HEK293 (cell line): ENCODE measurements around the gene USP24.

ENCODE experiments used
- CTCF ChIA-PET: fragments of 350-600 bp; formaldehyde crosslinking; extraction: SDS; loops from one replicate; lab custom pipeline; 2021; ENCODE audit warnings: antibody characterized with exemption; lab: Yijun Ruan, JAX
- POLR2A ChIA-PET: fragments of 300-600 bp; formaldehyde crosslinking; extraction: SDS; loops from one replicate; lab custom pipeline; 2020; ENCODE audit warnings: antibody characterized with exemption, inconsistent platforms; lab: Yijun Ruan, JAX
- H3K27ac ChIP-seq: fragments of 200-500 bp; sonication (Bioruptor generic); 2 replicates; pipeline ENCODE4 v1.5.1; 2014; ENCODE audit warnings: low read depth, low read length, control low read depth, inconsistent platforms; ENCODE audit errors: extremely low read depth
- H3K36me3 ChIP-seq, 2 experiments: fragments of 200-500 bp in 1 of 2; sonication (Bioruptor generic) in 1 of 2; 1 replicate in 1 of 2; 2 replicates in 1 of 2; pipeline ENCODE4 v1.5.1; 2014 to 2017; ENCODE audit warnings: inconsistent platforms in 2 of 2, low read length in 2 of 2; ENCODE audit not compliant: control insufficient read depth in 2 of 2, insufficient read depth in 1 of 2
- H3K4me1 ChIP-seq: fragments of 200-500 bp; sonication (Bioruptor generic); 2 replicates; pipeline ENCODE4 v1.5.1; 2014; ENCODE audit warnings: mild to moderate bottlenecking, low read length, inconsistent platforms; ENCODE audit not compliant: control insufficient read depth, insufficient read depth
- H3K4me3 ChIP-seq: 2 replicates; pipeline ENCODE4 v1.5.1; 2011; ENCODE audit warnings: low read depth, mild to moderate bottlenecking, control low read depth, low read length, moderate library complexity
- H3K9me3 ChIP-seq: fragments of 200-500 bp; sonication (Bioruptor generic); 2 replicates; pipeline ENCODE4 v1.5.1; 2014; ENCODE audit warnings: low read depth, low read length, inconsistent platforms; ENCODE audit not compliant: control insufficient read depth, insufficient read depth
- ZEB2 ChIP-seq: fragments of 450-650 bp; formaldehyde crosslinking; IDR thresholded peaks from 2 replicates; pipeline ENCODE4 v1.5.1; 2016; ENCODE audit warnings: missing biosample characterization, missing genetic modification characterization
- ZNF202 ChIP-seq: fragments of 450-650 bp; formaldehyde crosslinking; IDR thresholded peaks from 2 replicates; pipeline ENCODE4 v1.5.1; 2016; ENCODE audit warnings: missing biosample characterization, missing genetic modification characterization, borderline replicate concordance
- ZNF426 ChIP-seq: fragments of 450-650 bp; formaldehyde crosslinking; IDR thresholded peaks from 2 replicates; pipeline ENCODE4 v1.5.1; 2017; ENCODE audit warnings: missing biosample characterization, missing genetic modification characterization, mild to moderate bottlenecking, inconsistent platforms, moderate library complexity
- ZNF600 ChIP-seq: fragments of 450-650 bp; formaldehyde crosslinking; IDR thresholded peaks from 2 replicates; pipeline ENCODE4 v1.5.1; 2016; ENCODE audit warnings: missing biosample characterization, missing genetic modification characterization
- TF ChIP-seq, protein P1 (sequence below): fragments of 450-650 bp; formaldehyde crosslinking; IDR thresholded peaks from 2 replicates; pipeline ENCODE4 v1.5.1; 2017; ENCODE audit warnings: missing biosample characterization, missing genetic modification characterization
- TF ChIP-seq, protein P2 (sequence below): fragments of 450-650 bp; formaldehyde crosslinking; IDR thresholded peaks from 2 replicates; pipeline ENCODE4 v1.5.1; 2016; ENCODE audit warnings: missing biosample characterization, missing genetic modification characterization, borderline replicate concordance
- TF ChIP-seq, protein P3 (sequence below): fragments of 450-650 bp; formaldehyde crosslinking; IDR thresholded peaks from 2 replicates; pipeline ENCODE4; 2016; ENCODE audit warnings: missing biosample characterization, missing genetic modification characterization
- TF ChIP-seq, protein P4 (sequence below): fragments of 450-650 bp; formaldehyde crosslinking; IDR thresholded peaks from 2 replicates; pipeline ENCODE4 v1.5.1; 2017; ENCODE audit warnings: missing biosample characterization, missing genetic modification characterization
- TF ChIP-seq, protein P5 (sequence below): fragments of 450-650 bp; formaldehyde crosslinking; IDR thresholded peaks from 2 replicates; pipeline ENCODE4 v1.5.1; 2016; ENCODE audit warnings: missing biosample characterization, missing genetic modification characterization
- TF ChIP-seq, protein P6 (sequence below): fragments of 450-650 bp; formaldehyde crosslinking; IDR thresholded peaks from 2 replicates; pipeline ENCODE4 v1.5.1; 2017; ENCODE audit warnings: missing biosample characterization, missing genetic modification characterization

USP24 gene

DNA sequence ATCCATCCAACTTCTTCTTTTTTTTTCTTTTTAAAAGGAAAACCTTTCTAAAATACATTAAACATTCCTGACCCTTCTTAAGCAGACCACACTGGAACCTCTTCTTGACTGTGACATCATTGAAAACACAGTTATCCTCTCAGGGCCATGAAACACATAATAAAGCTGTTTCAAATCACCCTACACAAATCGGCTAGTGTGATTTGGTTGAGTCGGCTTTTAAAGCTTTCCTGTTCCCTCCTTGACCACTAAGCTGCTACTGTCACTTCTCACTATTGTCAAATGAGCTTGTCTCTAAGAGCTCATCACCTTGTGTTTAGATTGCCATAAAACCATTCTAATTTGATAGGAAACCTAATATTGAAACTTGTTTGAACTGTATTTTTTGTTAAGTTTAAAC is 5.9 kb downstream of the USP24 start (continued):
- TF ChIP-seq ZEB2 (tag by site-specific recombination) = peak; percentile 13; the same call in 1 of the 2 replicates
- TF ChIP-seq, protein P1, sequence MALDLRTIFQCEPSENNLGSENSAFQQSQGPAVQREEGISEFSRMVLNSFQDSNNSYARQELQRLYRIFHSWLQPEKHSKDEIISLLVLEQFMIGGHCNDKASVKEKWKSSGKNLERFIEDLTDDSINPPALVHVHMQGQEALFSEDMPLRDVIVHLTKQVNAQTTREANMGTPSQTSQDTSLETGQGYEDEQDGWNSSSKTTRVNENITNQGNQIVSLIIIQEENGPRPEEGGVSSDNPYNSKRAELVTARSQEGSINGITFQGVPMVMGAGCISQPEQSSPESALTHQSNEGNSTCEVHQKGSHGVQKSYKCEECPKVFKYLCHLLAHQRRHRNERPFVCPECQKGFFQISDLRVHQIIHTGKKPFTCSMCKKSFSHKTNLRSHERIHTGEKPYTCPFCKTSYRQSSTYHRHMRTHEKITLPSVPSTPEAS = no peak

DNA sequence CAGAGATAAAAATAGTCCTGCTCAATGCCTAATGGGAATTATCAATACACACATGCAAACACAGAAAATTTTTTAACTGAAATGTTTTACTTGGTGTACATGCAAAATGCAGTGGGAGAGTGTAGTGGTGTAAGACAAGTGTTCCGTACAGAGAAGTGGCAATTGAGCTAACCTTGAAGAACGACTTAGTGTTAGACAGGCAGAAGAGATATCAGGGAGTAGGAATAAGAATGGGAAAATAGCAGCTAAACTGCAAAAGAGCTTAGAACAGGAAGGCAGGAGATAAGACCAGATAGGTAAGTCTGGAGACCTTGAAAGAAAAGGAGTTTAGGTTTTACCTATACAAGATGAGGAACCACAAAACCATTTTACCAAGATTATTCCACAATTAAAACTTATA is 9.0 kb downstream of the USP24 start:
- ChIA-PET CTCF (interaction anchor here (0.7 to 1.2 kb wide), 2 partner anchors 27 to 1384 kb away, joined by 3 to 4 read pairs; no protein-coding TSS in a partner anchor), POLR2A (no interaction called here)
- Histone ChIP-seq H3K4me1 (peaks cover 34% of the 10 kb centered on the region), H3K9me3 (no peaks in the 10 kb centered on the region), H3K36me3 (no peaks in the 10 kb centered on the region), H3K4me3 (no peak overlapping the region), H3K27ac (no peak overlapping the region)
- peak; percentile 39; the same call in 1 of the 2 replicates for TF ChIP-seq ZNF600 (tag by site-specific recombination)
- TF ChIP-seq, protein P2, sequence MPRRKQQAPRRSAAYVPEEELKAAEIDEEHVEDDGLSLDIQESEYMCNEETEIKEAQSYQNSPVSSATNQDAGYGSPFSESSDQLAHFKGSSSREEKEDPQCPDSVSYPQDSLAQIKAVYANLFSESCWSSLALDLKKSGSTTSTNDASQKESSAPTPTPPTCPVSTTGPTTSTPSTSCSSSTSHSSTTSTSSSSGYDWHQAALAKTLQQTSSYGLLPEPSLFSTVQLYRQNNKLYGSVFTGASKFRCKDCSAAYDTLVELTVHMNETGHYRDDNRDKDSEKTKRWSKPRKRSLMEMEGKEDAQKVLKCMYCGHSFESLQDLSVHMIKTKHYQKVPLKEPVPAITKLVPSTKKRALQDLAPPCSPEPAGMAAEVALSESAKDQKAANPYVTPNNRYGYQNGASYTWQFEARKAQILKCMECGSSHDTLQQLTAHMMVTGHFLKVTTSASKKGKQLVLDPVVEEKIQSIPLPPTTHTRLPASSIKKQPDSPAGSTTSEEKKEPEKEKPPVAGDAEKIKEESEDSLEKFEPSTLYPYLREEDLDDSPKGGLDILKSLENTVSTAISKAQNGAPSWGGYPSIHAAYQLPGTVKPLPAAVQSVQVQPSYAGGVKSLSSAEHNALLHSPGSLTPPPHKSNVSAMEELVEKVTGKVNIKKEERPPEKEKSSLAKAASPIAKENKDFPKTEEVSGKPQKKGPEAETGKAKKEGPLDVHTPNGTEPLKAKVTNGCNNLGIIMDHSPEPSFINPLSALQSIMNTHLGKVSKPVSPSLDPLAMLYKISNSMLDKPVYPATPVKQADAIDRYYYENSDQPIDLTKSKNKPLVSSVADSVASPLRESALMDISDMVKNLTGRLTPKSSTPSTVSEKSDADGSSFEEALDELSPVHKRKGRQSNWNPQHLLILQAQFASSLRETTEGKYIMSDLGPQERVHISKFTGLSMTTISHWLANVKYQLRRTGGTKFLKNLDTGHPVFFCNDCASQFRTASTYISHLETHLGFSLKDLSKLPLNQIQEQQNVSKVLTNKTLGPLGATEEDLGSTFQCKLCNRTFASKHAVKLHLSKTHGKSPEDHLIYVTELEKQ (tag by site-specific recombination) = no peak

DNA sequence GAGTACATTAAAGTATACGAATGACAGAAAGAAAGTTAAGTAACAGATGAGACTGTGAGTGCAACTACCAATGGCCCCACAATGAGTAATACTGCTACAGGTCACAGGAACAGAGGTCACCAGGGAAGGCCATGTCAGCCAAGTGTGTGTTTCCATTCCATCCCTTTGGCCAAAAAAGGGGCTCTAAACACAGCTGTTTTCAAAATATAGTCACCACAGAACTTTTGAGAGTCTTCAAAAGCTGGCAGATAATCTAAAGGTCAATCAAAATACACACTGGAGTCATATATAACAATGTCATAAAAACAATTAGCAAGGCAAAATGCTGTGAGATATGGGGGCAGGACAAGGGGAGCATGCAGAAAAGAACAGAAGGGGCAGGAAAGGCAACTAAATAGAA is 10.2 kb downstream of the USP24 start:
- ChIA-PET POLR2A (no interaction called here), CTCF (interaction anchor here (1.0 kb wide), 1 partner anchor 73 kb away, joined by 4 read pairs; no protein-coding TSS in a partner anchor)
- H3K27ac ChIP-seq = no peak overlapping the region
- TF ChIP-seq, protein P3, sequence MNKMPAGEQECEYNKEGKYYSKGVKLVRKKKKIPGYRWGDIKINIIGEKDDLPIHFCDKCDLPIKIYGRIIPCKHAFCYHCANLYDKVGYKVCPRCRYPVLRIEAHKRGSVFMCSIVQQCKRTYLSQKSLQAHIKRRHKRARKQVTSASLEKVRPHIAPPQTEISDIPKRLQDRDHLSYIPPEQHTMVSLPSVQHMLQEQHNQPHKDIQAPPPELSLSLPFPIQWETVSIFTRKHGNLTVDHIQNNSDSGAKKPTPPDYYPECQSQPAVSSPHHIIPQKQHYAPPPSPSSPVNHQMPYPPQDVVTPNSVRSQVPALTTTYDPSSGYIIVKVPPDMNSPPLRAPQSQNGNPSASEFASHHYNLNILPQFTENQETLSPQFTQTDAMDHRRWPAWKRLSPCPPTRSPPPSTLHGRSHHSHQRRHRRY (tag by site-specific recombination) = no peak
- TF ChIP-seq ZNF426 (no peak), ZNF202 (tag by site-specific recombination) (no peak)
- TF ChIP-seq, protein P4, sequence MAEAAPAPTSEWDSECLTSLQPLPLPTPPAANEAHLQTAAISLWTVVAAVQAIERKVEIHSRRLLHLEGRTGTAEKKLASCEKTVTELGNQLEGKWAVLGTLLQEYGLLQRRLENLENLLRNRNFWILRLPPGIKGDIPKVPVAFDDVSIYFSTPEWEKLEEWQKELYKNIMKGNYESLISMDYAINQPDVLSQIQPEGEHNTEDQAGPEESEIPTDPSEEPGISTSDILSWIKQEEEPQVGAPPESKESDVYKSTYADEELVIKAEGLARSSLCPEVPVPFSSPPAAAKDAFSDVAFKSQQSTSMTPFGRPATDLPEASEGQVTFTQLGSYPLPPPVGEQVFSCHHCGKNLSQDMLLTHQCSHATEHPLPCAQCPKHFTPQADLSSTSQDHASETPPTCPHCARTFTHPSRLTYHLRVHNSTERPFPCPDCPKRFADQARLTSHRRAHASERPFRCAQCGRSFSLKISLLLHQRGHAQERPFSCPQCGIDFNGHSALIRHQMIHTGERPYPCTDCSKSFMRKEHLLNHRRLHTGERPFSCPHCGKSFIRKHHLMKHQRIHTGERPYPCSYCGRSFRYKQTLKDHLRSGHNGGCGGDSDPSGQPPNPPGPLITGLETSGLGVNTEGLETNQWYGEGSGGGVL (tag by site-specific recombination) = no peak
- TF ChIP-seq, protein P5, sequence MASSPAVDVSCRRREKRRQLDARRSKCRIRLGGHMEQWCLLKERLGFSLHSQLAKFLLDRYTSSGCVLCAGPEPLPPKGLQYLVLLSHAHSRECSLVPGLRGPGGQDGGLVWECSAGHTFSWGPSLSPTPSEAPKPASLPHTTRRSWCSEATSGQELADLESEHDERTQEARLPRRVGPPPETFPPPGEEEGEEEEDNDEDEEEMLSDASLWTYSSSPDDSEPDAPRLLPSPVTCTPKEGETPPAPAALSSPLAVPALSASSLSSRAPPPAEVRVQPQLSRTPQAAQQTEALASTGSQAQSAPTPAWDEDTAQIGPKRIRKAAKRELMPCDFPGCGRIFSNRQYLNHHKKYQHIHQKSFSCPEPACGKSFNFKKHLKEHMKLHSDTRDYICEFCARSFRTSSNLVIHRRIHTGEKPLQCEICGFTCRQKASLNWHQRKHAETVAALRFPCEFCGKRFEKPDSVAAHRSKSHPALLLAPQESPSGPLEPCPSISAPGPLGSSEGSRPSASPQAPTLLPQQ (tag by site-specific recombination) = 0 out of 2 replicates have a peak, but pooled peaks have one; percentile 24
- TF ChIP-seq, protein P6, sequence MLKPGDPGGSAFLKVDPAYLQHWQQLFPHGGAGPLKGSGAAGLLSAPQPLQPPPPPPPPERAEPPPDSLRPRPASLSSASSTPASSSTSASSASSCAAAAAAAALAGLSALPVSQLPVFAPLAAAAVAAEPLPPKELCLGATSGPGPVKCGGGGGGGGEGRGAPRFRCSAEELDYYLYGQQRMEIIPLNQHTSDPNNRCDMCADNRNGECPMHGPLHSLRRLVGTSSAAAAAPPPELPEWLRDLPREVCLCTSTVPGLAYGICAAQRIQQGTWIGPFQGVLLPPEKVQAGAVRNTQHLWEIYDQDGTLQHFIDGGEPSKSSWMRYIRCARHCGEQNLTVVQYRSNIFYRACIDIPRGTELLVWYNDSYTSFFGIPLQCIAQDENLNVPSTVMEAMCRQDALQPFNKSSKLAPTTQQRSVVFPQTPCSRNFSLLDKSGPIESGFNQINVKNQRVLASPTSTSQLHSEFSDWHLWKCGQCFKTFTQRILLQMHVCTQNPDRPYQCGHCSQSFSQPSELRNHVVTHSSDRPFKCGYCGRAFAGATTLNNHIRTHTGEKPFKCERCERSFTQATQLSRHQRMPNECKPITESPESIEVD (tag by site-specific recombination) = peak; percentile 40; the same call in 1 of the 2 replicates
- H3K4me1 ChIP-seq = peaks cover 30% of the 10 kb centered on the region
- no peak overlapping the region for H3K4me3 ChIP-seq
- H3K9me3 ChIP-seq = no peaks in the 10 kb centered on the region
- H3K36me3 ChIP-seq = no peaks in the 10 kb centered on the region
